Stimulated activated CD4-positive, alpha-beta T cell treated with anti-CD3 and anti-CD28 coated beads, TNF-alpha, amount 100 ng/mL, for 4 hours (primary cell): Measurements from ENCODE around the gene SORD.
"Not testable (repeated sequence)": the region's sequence is repeated elsewhere in the genome, so short reads cannot be mapped to it uniquely, and the experiment has no call there.

Experiments used
- DNase-seq, 3 experiments: peaks; one replicate each; pipeline ENCODE4 v3.0.0-alpha.2; 2020; ENCODE audit warnings: low read depth in 3 of 3

The SORD gene

GRCh38 chr15:45097466-45097865 is 74.5 kb downstream of the SORD start:
- DNase-seq, result no peak

DNA sequence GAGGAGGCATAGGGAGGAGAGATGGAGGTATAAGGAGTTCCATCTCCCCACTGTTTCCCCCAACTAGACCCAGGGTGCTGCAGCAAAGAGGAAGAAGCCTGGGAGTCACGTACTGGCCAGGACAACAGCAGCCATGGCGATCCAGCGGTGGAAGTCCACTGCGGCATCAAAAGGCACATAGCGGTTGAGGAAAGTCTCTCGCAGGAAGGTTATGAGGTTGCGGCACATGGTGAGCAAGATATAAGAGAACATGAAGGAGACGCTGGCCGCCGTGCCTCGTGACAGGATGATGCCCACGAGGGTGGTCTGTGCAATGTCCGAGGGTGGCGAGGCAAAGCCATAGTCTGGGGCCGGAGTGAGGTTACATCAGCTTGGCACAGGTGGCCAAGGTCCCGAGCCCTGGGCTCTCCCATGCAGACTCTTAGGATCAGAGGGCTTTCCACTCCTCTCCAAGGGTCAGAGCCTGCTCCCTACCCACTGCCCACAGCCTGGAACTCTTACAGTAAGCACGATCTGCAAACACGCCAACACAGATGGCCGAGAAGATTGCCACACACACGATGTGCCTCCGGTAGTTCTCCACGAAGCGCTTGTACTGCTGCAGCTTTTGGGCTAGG is 76.7 kb downstream of the SORD start:
- DNase-seq, result no peak

DNA sequence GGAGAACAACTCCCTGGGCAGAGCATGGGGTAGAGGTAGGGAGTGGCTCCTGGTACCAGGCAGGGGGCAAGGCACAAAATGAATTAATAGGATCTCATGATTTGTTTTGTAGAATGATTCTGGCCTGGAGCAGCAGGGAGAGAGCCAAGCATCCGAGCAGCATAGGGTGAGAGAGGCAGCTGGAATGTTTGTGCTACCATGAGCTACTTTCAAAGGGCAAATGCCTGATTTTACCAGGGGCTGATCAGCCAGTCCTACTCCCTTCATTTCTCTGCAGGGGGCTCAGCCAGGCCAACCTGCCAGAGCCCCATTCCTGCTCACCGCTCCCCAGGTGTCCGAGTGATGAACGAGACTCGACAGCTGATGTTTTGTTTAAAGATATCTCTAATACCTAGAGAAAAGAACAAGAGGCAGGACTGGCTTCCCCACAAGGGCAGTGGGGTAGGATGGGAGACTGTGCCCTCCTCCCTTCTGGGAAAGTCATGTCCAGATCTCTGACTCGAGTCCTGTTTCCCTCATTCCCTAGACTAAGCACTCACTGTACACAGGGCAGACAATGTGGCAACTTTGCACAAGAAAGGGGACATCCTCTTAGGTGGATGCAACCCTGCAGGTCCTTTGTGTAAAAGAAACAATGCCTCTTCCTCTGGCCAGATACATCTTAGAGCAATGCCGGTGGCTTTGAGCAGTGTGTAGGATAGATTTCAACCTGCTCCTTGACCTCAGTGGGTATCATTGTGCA is 78.1 kb downstream of the SORD start:
- no peak for DNase-seq

GRCh38 chr15:45101749-45102148 is 78.8 kb downstream of the SORD start:
- no peak for DNase-seq

DNA sequence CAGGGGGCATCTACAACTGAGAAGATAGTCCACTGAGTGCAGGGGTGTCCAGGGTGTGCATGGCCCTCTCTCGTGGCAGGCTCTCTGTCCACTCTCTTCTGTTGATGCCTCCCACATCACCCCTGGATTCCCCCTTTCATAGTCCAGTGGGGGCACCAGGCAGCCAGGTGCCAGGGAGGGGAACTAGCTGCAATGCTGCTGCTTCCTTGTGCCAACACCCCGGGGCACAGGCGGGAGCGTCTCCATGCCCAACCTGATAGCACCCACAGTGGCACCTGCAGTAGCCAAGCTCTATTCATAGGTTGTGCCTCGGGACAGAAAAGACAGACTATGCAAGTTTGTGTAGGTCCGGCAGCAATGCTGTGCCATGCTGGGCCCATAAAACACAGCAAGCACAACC is 79.2 kb downstream of the SORD start:
- no peak for DNase-seq

- not testable (repeated sequence) for DNase-seq
These were observed 81.2 kb downstream of the SORD start for GRCh38 chr15:45104170-45104569.

- DNase-seq, result no peak
These were observed 82.6 kb downstream of the SORD start for GRCh38 chr15:45105586-45105985.

- no peak for DNase-seq
These were observed 83.2 kb downstream of the SORD start for GRCh38 chr15:45106002-45106790.

GRCh38 chr15:45107941-45108630 is 85.1 kb downstream of the SORD start:
- no peak for DNase-seq

GRCh38 chr15:45110256-45110820 is 87.3 kb downstream of the SORD start:
- DNase-seq, result no peak

- DNase-seq, result no peak
These were observed 88.6 kb downstream of the SORD start for GRCh38 chr15:45111390-45112142.

GRCh38 chr15:45112143-45112590 is 89.2 kb downstream of the SORD start:
- no peak for DNase-seq

GRCh38 chr15:45112591-45113379 is 89.8 kb downstream of the SORD start:
- no peak for DNase-seq

- DNase-seq, result no peak
These were observed 90.5 kb downstream of the SORD start for GRCh38 chr15:45113380-45113990.

- DNase-seq, result no peak
These were observed 91.2 kb downstream of the SORD start, which contains the start of the genes DUOX2 and DUOXA2 for GRCh38 chr15:45114076-45114750. TSS of gene DUOX2 (minus strand) at chr15:45114172. CDS start at chr15:45113411, 761 bp downstream. TSS of gene DUOXA2 (plus strand) at chr15:45114326. CDS start at chr15:45114606, 280 bp downstream.

- DNase-seq, result no peak
These were observed 91.7 kb downstream of the SORD start for GRCh38 chr15:45114751-45115085.

GRCh38 chr15:45115312-45115820 is 92.4 kb downstream of the SORD start:
- no peak for DNase-seq

GRCh38 chr15:45116006-45116481 is 93.0 kb downstream of the SORD start:
- DNase-seq, result no peak
